ENCODE results near the gene PICALM. TPM values are rescaled to one million over a fixed set of nuclear protein-coding genes. Genes with fewer than 3 reads are reported as not detected.

PICALM gene
- total and polyA plus RNA-seq, 2 of the 8 experiments (the other 6 are each of a cell fraction or from before 2014, with no cell fraction given) = 69.4 to 71.3 TPM

DNA sequence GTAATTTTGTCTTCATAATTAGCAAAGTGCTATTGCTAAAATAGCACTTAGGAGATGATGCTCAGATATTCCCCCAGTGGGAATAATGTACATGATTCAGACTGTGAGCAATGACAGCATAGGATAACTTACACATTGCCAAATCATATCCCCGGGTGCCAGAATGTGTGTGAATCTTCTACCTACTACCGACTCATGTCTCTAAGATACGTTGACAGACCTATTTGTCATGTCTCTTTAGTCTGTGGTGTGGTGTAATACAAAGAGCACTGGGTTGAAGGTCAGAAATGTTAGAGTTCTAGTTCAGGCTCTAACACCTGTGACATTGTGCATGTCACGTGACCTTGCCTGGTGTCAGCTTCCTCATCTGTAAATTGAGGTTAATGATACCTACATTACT, 31.0 kb upstream of the PICALM start:
- H2BK5ac ChIP-seq (ENCODE audit: low read depth, low read length) = no peak overlapping the region
- no peak overlapping the region for H2AFZ ChIP-seq (ENCODE audit: low read length)
- no peak overlapping the region for H3K27ac ChIP-seq (ENCODE audit: low read depth, low read length)
- H3K56ac ChIP-seq (replicated peaks; ENCODE audit: insufficient read length, low read depth, low read length) = no peak overlapping the region
- H3K36me3 ChIP-seq (ENCODE audit: control insufficient read depth in 2 of 4, insufficient read depth in 4 of 4, low read length in 3 of 4) = no peaks in the 10 kb centered on the region
- H2BK15ac ChIP-seq (ENCODE audit: low read length) = no peak overlapping the region
- no peak overlapping the region for H4K8ac ChIP-seq (ENCODE audit: extremely low read depth, insufficient read depth, low read length)
- no peak overlapping the region for H2BK20ac ChIP-seq (ENCODE audit: low read length)
- H3K18ac ChIP-seq (ENCODE audit: extremely low read depth, low read length) = no peak overlapping the region
- no peak overlapping the region for H3K4ac ChIP-seq (replicated peaks; ENCODE audit: insufficient read length, low read depth, low read length)
- ChIA-PET POLR2A (ENCODE audit: partially characterized antibody) (no interaction called here), CTCF (ENCODE audit: partially characterized antibody) (no interaction called here)
- no peaks in the 10 kb centered on the region for H3K23me2 ChIP-seq (ENCODE audit: low read depth, low read length)
- H3K14ac ChIP-seq (ENCODE audit: insufficient read length) = no peak overlapping the region
- H3K23ac ChIP-seq (ENCODE audit: insufficient read length) = no peak overlapping the region
- H3K79me2 ChIP-seq (ENCODE audit: control insufficient read depth in 1 of 2, insufficient read depth in 2 of 2, low read length in 2 of 2) = no peaks in the 10 kb centered on the region
- H3K79me1 ChIP-seq (ENCODE audit: low read depth, low read length) = no peaks in the 10 kb centered on the region
- H4K5ac ChIP-seq (ENCODE audit: insufficient read length, low read depth, low read length) = no peak overlapping the region
- no peak overlapping the region for H3K4me3 ChIP-seq (ENCODE audit: extremely low read depth in 1 of 4, insufficient read depth in 2 of 4, low read depth in 3 of 4, low read length in 4 of 4)
- H2BK120ac ChIP-seq (replicated peaks; ENCODE audit: low read depth, low read length) = no peak overlapping the region
- H3K4me2 ChIP-seq (ENCODE audit: insufficient read depth in 1 of 2, low read depth in 2 of 2, low read length in 2 of 2) = no peak overlapping the region
- FAIRE-seq (no peak), DNase-seq (ENCODE audit: low read depth in 1 of 2, low spot score in 2 of 2) (no peak)
- H3K9ac ChIP-seq (replicated peaks in 1 of 4; ENCODE audit: extremely low read depth in 1 of 4, low read depth in 3 of 4, low read length in 3 of 4) = no peak overlapping the region
- H3K9me3 ChIP-seq (ENCODE audit: insufficient read depth in 2 of 2, low read depth in 1 of 2, low read length in 1 of 2) = no peaks in the 10 kb centered on the region
- no peaks in the 10 kb centered on the region for H3K4me1 ChIP-seq (replicated peaks in 1 of 4; ENCODE audit: control insufficient read depth in 3 of 4, insufficient read depth in 4 of 4, low read length in 3 of 4)
- peaks cover 0 to 2% (median 0%) of the 10 kb centered on the region in 4 experiments; a peak in 1 of 7 replicates for H3K27me3 ChIP-seq (replicated peaks in 1 of 4; ENCODE audit: control insufficient read depth in 3 of 4, extremely low read depth in 1 of 4, insufficient read depth in 3 of 4, low read length in 3 of 4)
- no peaks in the 10 kb centered on the region for H4K20me1 ChIP-seq (replicated peaks in 1 of 2; ENCODE audit: control insufficient read depth in 1 of 2, insufficient read depth in 2 of 2, low read length in 2 of 2)
- WGBS, 2 experiments (ENCODE audit: extremely low coverage in 1 of 2, insufficient coverage in 1 of 2, insufficient read length in 1 of 2, insufficient replicate concordance in 2 of 2, low coverage in 1 of 2, low lambda C conversion rate in 2 of 2, missing lambda C conversion rate in 1 of 2) = 95% methylated on average over 4 of the region's 4 CpGs; no CpG with 5 or more reads in 1 of the 2 experiments
- H4K91ac ChIP-seq (replicated peaks; ENCODE audit: insufficient read length, low read length) = no peak overlapping the region
- no peak overlapping the region for H2AK5ac ChIP-seq (ENCODE audit: low read depth, low read length)
- H2BK12ac ChIP-seq (ENCODE audit: low read depth, low read length) = no peak overlapping the region
- TF ChIP-seq MAFK (IDR thresholded peaks at IDR 0.05; ENCODE audit: low read depth, low read length) (no peak), BACH1 (IDR thresholded peaks at IDR 0.05; ENCODE audit: low read length) (no peak), HDAC2 (IDR thresholded peaks at IDR 0.05; ENCODE audit: borderline replicate concordance in 1 of 2, low read depth in 2 of 2, low read length in 2 of 2) (no peak), POU5F1 (IDR thresholded peaks at IDR 0.05; ENCODE audit: low read depth, low read length) (no peak), NANOG (IDR thresholded peaks at IDR 0.05; ENCODE audit: insufficient read depth, low read depth, low read length, poor library complexity, severe bottlenecking) (no peak), ZNF274 (IDR thresholded peaks at IDR 0.05; ENCODE audit: borderline replicate concordance, extremely low read depth, low read length) (no peak), EGR1 (IDR thresholded peaks at IDR 0.05; ENCODE audit: borderline replicate concordance, low read depth, low read length) (no peak), RXRA (IDR thresholded peaks at IDR 0.05; ENCODE audit: insufficient read depth, low read depth, low read length) (no peak), BCL11A (IDR thresholded peaks at IDR 0.05; ENCODE audit: low read depth in 2 of 2, low read length in 2 of 2) (no peak), TAF1 (IDR thresholded peaks at IDR 0.05; ENCODE audit: low read depth, low read length) (no peak), HDAC6 (IDR thresholded peaks at IDR 0.05; ENCODE audit: low read depth, low read length) (no peak)
- TF ChIP-seq, protein P1, sequence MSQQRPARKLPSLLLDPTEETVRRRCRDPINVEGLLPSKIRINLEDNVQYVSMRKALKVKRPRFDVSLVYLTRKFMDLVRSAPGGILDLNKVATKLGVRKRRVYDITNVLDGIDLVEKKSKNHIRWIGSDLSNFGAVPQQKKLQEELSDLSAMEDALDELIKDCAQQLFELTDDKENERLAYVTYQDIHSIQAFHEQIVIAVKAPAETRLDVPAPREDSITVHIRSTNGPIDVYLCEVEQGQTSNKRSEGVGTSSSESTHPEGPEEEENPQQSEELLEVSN (IDR thresholded peaks at IDR 0.05) = no peak
- TF ChIP-seq, protein P2, sequence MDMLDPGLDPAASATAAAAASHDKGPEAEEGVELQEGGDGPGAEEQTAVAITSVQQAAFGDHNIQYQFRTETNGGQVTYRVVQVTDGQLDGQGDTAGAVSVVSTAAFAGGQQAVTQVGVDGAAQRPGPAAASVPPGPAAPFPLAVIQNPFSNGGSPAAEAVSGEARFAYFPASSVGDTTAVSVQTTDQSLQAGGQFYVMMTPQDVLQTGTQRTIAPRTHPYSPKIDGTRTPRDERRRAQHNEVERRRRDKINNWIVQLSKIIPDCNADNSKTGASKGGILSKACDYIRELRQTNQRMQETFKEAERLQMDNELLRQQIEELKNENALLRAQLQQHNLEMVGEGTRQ (IDR thresholded peaks at IDR 0.05; ENCODE audit: low read length) = no peak

Measured in H1 (cell line).